Measurements from ENCODE around the gene NPPA. TPM values are rescaled to one million over a fixed set of nuclear protein-coding genes. Genes with fewer than 3 reads are reported as not detected.

The NPPA gene
- total RNA-seq, 3 donors from 2014 or later (not counting 1 experiment from before 2014, with no cell fraction given), result not detected

DNA sequence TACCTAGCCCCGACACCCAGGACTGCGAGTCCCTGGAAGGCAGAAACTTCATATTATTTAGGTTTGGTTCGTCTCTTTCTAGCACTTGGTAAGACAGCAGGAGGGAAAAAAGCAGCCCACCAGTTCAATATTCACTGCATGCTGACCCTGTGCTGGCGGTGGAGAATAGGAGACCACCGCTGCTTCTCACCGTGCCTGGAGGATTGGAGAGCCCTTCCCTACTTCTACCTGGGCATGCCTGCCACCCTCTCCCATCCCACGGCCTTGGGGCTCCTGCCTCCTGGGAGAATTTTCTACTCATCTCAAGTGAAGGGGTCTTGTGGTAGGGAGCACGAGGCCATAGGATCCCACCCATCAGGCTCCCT is 47.2 kb downstream of the NPPA start:
- peaks cover 38% of the 10 kb centered on the region for H3K36me3 ChIP-seq (ENCODE audit: control insufficient read depth, insufficient read depth, low read length)

DNA sequence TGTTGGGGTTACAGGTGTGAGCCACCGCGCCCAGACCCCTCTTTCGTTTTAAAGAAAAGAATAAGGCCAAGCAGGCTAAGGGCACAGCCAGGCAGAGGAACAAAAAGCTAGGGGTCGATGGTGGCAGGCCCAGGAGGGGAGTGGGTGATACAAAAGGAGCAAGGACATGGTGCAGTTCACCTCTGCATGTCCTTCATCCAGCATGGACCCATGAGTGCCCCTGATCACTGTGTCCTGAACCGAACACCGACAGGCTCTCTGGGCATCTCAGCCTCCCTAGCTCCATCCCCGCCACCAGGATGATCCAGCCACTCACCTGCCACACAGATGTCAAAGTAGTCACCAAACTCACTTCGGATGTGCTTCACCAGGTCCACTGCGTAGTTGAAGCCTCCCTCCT is 47.7 kb downstream of the NPPA start:
- Mint-ChIP-seq H3K27me3 (ENCODE audit: low read depth in 2 of 2) (no peaks in the 10 kb centered on the region), H3K4me3 (no peak overlapping the region), H3K4me1 (peaks cover 36 to 39% of the 10 kb centered on the region in 2 donors), H3K27ac (no peak overlapping the region), H3K9me3 (no peaks in the 10 kb centered on the region), H3K36me3 (peaks cover 6% of the 10 kb centered on the region)
- H3K4me1 ChIP-seq (ENCODE audit: control insufficient read depth, insufficient read depth, low read length), result peaks cover 32% of the 10 kb centered on the region
- ATAC-seq (no peak), DNase-seq (no peak)
- WGBS (ENCODE audit: insufficient coverage), result 98% methylated on average over 9 of the region's 9 CpGs
- TF ChIP-seq, protein P1, sequence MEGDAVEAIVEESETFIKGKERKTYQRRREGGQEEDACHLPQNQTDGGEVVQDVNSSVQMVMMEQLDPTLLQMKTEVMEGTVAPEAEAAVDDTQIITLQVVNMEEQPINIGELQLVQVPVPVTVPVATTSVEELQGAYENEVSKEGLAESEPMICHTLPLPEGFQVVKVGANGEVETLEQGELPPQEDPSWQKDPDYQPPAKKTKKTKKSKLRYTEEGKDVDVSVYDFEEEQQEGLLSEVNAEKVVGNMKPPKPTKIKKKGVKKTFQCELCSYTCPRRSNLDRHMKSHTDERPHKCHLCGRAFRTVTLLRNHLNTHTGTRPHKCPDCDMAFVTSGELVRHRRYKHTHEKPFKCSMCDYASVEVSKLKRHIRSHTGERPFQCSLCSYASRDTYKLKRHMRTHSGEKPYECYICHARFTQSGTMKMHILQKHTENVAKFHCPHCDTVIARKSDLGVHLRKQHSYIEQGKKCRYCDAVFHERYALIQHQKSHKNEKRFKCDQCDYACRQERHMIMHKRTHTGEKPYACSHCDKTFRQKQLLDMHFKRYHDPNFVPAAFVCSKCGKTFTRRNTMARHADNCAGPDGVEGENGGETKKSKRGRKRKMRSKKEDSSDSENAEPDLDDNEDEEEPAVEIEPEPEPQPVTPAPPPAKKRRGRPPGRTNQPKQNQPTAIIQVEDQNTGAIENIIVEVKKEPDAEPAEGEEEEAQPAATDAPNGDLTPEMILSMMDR (IDR thresholded peaks at IDR 0.05), result no peak
- no peaks in the 10 kb centered on the region for H3K9me3 ChIP-seq (ENCODE audit: control insufficient read depth, insufficient read depth, low read length)
- H3K4me3 ChIP-seq (ENCODE audit: low read length), result no peak overlapping the region
- H3K36me3 ChIP-seq (ENCODE audit: control insufficient read depth, insufficient read depth, low read length), result peaks cover 43% of the 10 kb centered on the region
- H3K27ac ChIP-seq (ENCODE audit: low read length), result no peak overlapping the region
- intact Hi-C loops (cut with micrococcal nuclease), result loop anchor here (10.0 kb wide), 1 partner anchor 145 kb away; the partner anchor contains the start of genes FBXO2 and FBXO44
- no peaks in the 10 kb centered on the region for H3K27me3 ChIP-seq (ENCODE audit: control insufficient read depth, insufficient read depth, low read length)

More for the DNA sequence above, 47.2 kb downstream of the NPPA start:
- no peak overlapping the region for H3K4me3 Mint-ChIP-seq
- Histone ChIP-seq H3K4me3 (ENCODE audit: low read length) (no peak overlapping the region), H3K27ac (ENCODE audit: low read length) (no peak overlapping the region), H3K27me3 (ENCODE audit: control insufficient read depth, insufficient read depth, low read length) (no peaks in the 10 kb centered on the region), H3K9me3 (ENCODE audit: control insufficient read depth, insufficient read depth, low read length) (no peaks in the 10 kb centered on the region), H3K4me1 (ENCODE audit: control insufficient read depth, insufficient read depth, low read length) (peaks cover 37% of the 10 kb centered on the region)
- WGBS (ENCODE audit: insufficient coverage), result 97% methylated on average over 6 of the region's 8 CpGs
- no peak overlapping the region for H3K27ac Mint-ChIP-seq
- DNase-seq, result no peak
- no peaks in the 10 kb centered on the region for H3K27me3 Mint-ChIP-seq (ENCODE audit: low read depth in 2 of 2)
- intact Hi-C loops (cut with micrococcal nuclease), result loop anchor here (10.0 kb wide), 1 partner anchor 146 kb away; the partner anchor contains the start of genes FBXO2 and FBXO44
- peaks cover 41 to 44% of the 10 kb centered on the region in 2 donors for H3K4me1 Mint-ChIP-seq
- no peaks in the 10 kb centered on the region for H3K9me3 Mint-ChIP-seq
- peaks cover 5% of the 10 kb centered on the region for H3K36me3 Mint-ChIP-seq
- no peak for ATAC-seq
- TF ChIP-seq, protein P1 (IDR thresholded peaks at IDR 0.05), result no peak

DNA sequence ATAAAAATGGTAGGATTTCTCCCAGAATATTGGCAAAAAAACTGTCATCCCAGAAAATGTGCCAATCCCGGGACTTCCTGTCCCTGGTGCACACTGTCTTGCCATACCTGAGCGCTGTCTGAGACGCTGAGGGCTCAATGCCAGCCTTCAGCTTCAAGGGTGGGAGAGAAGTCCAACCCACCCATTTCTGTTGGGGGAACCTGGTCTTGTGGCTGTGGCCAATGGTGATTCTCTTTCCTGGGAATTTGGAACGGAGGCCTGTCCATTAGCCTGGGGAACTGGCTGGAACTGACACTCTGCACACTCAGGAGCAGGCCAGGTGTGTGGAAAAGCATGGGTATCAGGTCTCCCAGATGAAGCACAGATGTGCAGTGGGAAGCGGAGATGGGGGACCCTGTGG is 48.5 kb downstream of the NPPA start:
- Mint-ChIP-seq H3K4me3 (no peak overlapping the region), H3K4me1 (peaks cover 29 to 31% of the 10 kb centered on the region in 2 donors), H3K36me3 (peaks cover 6% of the 10 kb centered on the region), H3K27ac (no peak overlapping the region), H3K27me3 (ENCODE audit: low read depth in 2 of 2) (no peaks in the 10 kb centered on the region), H3K9me3 (no peaks in the 10 kb centered on the region)
- Histone ChIP-seq H3K27me3 (ENCODE audit: control insufficient read depth, insufficient read depth, low read length) (no peaks in the 10 kb centered on the region), H3K27ac (ENCODE audit: low read length) (no peak overlapping the region), H3K4me3 (ENCODE audit: low read length) (no peak overlapping the region), H3K4me1 (ENCODE audit: control insufficient read depth, insufficient read depth, low read length) (peaks cover 24% of the 10 kb centered on the region), H3K9me3 (ENCODE audit: control insufficient read depth, insufficient read depth, low read length) (no peaks in the 10 kb centered on the region), H3K36me3 (ENCODE audit: control insufficient read depth, insufficient read depth, low read length) (peaks cover 51% of the 10 kb centered on the region)
- over 99% methylated on average over 5 of the region's 5 CpGs for WGBS (ENCODE audit: insufficient coverage)
- ATAC-seq (no peak), DNase-seq (no peak)
- intact Hi-C loops (cut with micrococcal nuclease), result no loop called here
- TF ChIP-seq, protein P1 (IDR thresholded peaks at IDR 0.05), result no peak

All from natural killer cell (primary cell).